GM23248 (cell line): ENCODE results near the gene EN1. TPM values are rescaled to one million over a fixed set of nuclear protein-coding genes. Genes with fewer than 3 reads are reported as not detected.

Experiments
- DNase-seq: peaks from one replicate; pipeline ENCODE4 v3.0.0-alpha.2; 2015
- H2AFZ ChIP-seq: fragments of 200-600 bp; sonication (generic); 2 replicates; pipeline ENCODE4 v1.6.1; 2016; ENCODE audit warnings: antibody characterized with exemption
- H3F3A ChIP-seq: fragments of 200-600 bp; sonication (generic); 2 replicates; pipeline ENCODE4 v1.6.1; 2016; ENCODE audit warnings: mild to moderate bottlenecking, antibody characterized with exemption, mixed run types; ENCODE audit not compliant: insufficient read depth
- H3K27ac ChIP-seq: fragments of 200-600 bp; sonication (generic); 2 replicates; pipeline ENCODE4 v1.5.1; 2016; ENCODE audit warnings: mild to moderate bottlenecking
- H3K27me3 ChIP-seq: fragments of 200-600 bp; sonication (generic); replicated peaks from 2 replicates; pipeline ENCODE4 v1.6.1; 2016; ENCODE audit warnings: mild to moderate bottlenecking; ENCODE audit not compliant: insufficient read depth
- H3K36me3 ChIP-seq: fragments of 200-600 bp; sonication (generic); 2 replicates; pipeline ENCODE4 v1.6.1; 2016; ENCODE audit warnings: low read depth, mild to moderate bottlenecking
- H3K4me1 ChIP-seq: fragments of 200-600 bp; sonication (generic); 2 replicates; pipeline ENCODE4 v1.6.1; 2016; ENCODE audit warnings: mild to moderate bottlenecking; ENCODE audit not compliant: insufficient read depth
- H3K4me2 ChIP-seq: fragments of 200-600 bp; sonication (generic); one replicate; pipeline ENCODE4 v1.6.1; 2016; ENCODE audit warnings: mild to moderate bottlenecking; ENCODE audit not compliant: unreplicated experiment
- H3K4me3 ChIP-seq: fragments of 200-600 bp; sonication (generic); 2 replicates; pipeline ENCODE4 v1.5.1; 2016; ENCODE audit warnings: mild to moderate bottlenecking
- H3K79me2 ChIP-seq: fragments of 200-600 bp; sonication (generic); 2 replicates; pipeline ENCODE4 v1.6.1; 2016; ENCODE audit warnings: mild to moderate bottlenecking; ENCODE audit not compliant: insufficient read depth
- H3K9ac ChIP-seq: fragments of 200-600 bp; sonication (generic); 2 replicates; pipeline ENCODE4 v1.6.1; 2016; ENCODE audit warnings: mild to moderate bottlenecking
- H3K9me2 ChIP-seq: fragments of 200-600 bp; sonication (generic); 2 replicates; pipeline ENCODE4 v1.6.1; 2016; ENCODE audit warnings: mixed run types, mild to moderate bottlenecking, moderate library complexity; ENCODE audit not compliant: insufficient read depth
- H3K9me3 ChIP-seq: fragments of 200-600 bp; sonication (generic); one replicate; pipeline ENCODE4 v1.6.1; 2017; ENCODE audit warnings: low read depth
- H4K20me1 ChIP-seq: fragments of 200-600 bp; sonication (generic); 2 replicates; pipeline ENCODE4 v1.6.0; 2016; ENCODE audit not compliant: insufficient read depth
- EZH2 ChIP-seq: fragments of 200-600 bp; sonication (generic); IDR thresholded peaks from 2 replicates; pipeline ENCODE4 v1.6.1; 2018; ENCODE audit warnings: antibody characterized with exemption, mild to moderate bottlenecking; ENCODE audit not compliant: insufficient read depth, poor library complexity, severe bottlenecking
- EZH2phosphoT487 ChIP-seq: fragments of 200-600 bp; sonication (generic); IDR thresholded peaks from 2 replicates; pipeline ENCODE4 v1.6.1; 2018; ENCODE audit warnings: antibody characterized with exemption, moderate library complexity, mild to moderate bottlenecking, low read depth; ENCODE audit not compliant: insufficient read depth
- WGBS, 2 experiments: methylation state at CpG; one replicate each; pipeline ENCODE4 v1.1.6; 2015 to 2017; ENCODE audit warnings: low lambda C conversion rate in 2 of 2, low coverage in 1 of 2; ENCODE audit errors: missing lambda C conversion rate in 2 of 2; 5-methylcytosine and 5-hydroxymethylcytosine counted together
- in situ Hi-C: fragments of 300-500 bp; cut with MboI; formaldehyde crosslinking; loops from 2 replicates; pipeline ENCODE4 v1.15.0; 2020
- polyA plus RNA-seq: library from polyadenylated mRNA; unstranded; fragments of >200 nt; fragmentation: Nextera tagmentation; extraction: Ambion mirVana; gene quantifications from 2 replicates; pipeline ENCODE4 v1.2.1, GENCODE V29; 2016
- total RNA-seq: library from RNA; depleted of rRNA; stranded (reverse); fragments of >200 nt; shearing (Covaris generic); gene quantifications from 2 replicates; pipeline ENCODE4 v1.2.3, GENCODE V29; 2014

The EN1 gene
- total and polyA plus RNA-seq, 2 experiments from 2014 or later: 4.1 to 9.1 TPM

DNA sequence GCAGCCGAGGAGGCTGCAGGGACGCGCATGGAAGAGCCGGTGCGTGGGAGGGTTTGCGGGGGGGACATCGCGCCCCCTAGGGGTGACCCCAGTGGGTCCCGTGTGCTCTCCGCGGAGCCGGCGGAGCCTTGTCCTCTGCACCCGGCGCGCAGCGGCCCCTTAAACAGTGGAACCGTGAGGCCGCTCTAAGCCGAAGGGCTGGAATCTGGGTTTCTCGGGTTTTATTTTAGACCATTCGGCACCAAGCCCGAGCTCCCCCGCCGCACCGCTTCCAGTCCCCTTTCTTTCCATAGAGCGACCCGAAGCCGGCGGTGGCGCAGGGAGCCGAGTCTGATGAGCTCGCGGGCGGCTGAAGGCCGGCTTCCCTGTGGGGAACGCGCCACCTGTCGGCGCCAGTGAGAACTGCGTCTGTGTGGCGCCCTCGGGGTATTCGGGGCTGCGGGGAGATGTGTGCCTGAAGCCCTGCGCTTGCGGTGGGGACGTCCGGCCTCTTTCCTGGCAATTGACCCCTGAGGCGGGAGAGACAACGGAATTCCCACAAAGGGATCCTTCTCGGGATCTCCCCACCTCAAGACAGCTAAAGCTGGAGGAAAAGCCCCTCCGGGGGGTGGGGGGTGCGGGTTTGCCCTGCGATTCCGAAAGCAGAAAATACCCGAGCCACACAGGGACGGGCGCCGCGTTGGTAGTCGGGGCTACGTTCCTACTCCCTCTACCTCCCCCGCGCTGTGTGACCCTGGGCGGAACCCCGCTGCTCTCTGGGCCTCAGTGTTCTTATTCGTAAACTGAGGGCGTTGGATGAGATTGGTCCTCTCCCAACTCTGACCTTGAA, 8.2 kb upstream of the EN1 start:
- H4K20me1 ChIP-seq: no peaks in the 10 kb centered on the region
- H3K9ac ChIP-seq: peak overlapping the region; percentile 53
- peak overlapping the region; percentile 78 for H3K4me2 ChIP-seq
- peak overlapping the region; percentile 73 for H3K4me3 ChIP-seq
- 0 out of 2 replicates have a peak, but pooled peaks cover 4% of the 10 kb centered on the region for H3K4me1 ChIP-seq
- peak; percentile 94 for DNase-seq
- TF ChIP-seq EZH2 (no peak), EZH2phosphoT487 (no peak)
- peaks cover 18% of the 10 kb centered on the region for H3K27me3 ChIP-seq
- H2AFZ ChIP-seq: peak overlapping the region; percentile 72
- peak overlapping the region; percentile 27; the same call in 1 of the 2 replicates for H3K27ac ChIP-seq
- no peaks in the 10 kb centered on the region for H3K36me3 ChIP-seq
- H3K9me3 ChIP-seq: no peaks in the 10 kb centered on the region
- no peaks in the 10 kb centered on the region for H3K79me2 ChIP-seq
- in situ Hi-C loops: loop anchor here (25.0 kb wide), 1 partner anchor 293 kb away; no protein-coding TSS in a partner anchor
- H3F3A ChIP-seq: no peaks in the 10 kb centered on the region
- 9 to 10% methylated on average over 61 of the region's 69 CpGs for WGBS, 2 experiments
- no peaks in the 10 kb centered on the region for H3K9me2 ChIP-seq

DNA sequence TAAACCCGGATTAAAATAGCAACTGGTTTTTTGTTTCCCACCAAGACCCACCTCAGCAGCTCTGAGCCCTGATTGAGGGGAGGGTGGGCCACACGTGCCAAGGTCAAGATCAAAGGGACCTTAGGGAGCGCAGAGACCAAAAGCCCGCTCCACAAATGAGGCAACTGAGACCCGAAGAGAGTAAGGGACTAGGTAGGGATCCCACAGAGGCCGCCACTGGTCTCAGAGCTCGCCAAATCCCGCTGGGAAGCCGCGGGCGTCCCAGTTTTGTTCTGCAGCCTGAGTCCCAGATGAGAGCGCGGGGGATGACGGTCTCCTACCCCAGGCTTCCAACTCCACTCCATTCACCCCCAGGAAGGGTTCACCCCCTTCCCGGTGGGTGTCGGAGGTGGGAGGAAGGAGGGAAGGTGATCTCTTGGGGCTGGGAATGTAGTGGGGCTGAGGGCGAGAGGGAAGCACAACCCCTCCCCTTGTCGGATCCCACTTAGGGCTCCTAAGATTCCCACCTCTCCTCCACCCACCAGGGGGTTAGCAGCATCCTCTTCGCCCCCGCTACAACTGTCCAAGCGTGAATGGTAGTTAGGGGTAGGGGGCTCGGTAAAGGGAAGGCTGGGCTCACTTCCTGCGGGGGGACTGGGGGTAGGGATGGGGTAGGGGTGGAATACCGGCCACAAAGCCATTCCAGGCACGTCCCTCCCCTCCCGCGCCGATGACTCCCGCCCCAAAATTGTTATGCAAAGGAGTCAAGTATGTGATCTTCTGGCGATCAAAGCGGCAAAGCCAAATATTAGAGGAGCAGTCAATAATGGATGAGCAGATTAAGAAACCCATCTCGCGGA, 7.3 kb upstream of the EN1 start:
- in situ Hi-C loops: loop anchor here (25.0 kb wide), 1 partner anchor 292 kb away; no protein-coding TSS in a partner anchor
- Histone ChIP-seq H3K27me3 (peaks cover 18% of the 10 kb centered on the region), H2AFZ (peak overlapping the region; percentile 72), H3K4me2 (peak overlapping the region; percentile 78), H4K20me1 (no peaks in the 10 kb centered on the region), H3K9me2 (no peaks in the 10 kb centered on the region), H3F3A (no peaks in the 10 kb centered on the region), H3K27ac (no peak overlapping the region), H3K9ac (peak overlapping the region; percentile 53), H3K4me3 (peak overlapping the region; percentile 73), H3K36me3 (no peaks in the 10 kb centered on the region), H3K9me3 (no peaks in the 10 kb centered on the region), H3K79me2 (no peaks in the 10 kb centered on the region), H3K4me1 (0 out of 2 replicates have a peak, but pooled peaks cover 4% of the 10 kb centered on the region)
- TF ChIP-seq EZH2 (no peak), EZH2phosphoT487 (no peak)
- DNase-seq: no peak
- WGBS, 2 experiments: 66 to 74% methylated on average over 27 to 33 of the region's 33 CpGs

DNA sequence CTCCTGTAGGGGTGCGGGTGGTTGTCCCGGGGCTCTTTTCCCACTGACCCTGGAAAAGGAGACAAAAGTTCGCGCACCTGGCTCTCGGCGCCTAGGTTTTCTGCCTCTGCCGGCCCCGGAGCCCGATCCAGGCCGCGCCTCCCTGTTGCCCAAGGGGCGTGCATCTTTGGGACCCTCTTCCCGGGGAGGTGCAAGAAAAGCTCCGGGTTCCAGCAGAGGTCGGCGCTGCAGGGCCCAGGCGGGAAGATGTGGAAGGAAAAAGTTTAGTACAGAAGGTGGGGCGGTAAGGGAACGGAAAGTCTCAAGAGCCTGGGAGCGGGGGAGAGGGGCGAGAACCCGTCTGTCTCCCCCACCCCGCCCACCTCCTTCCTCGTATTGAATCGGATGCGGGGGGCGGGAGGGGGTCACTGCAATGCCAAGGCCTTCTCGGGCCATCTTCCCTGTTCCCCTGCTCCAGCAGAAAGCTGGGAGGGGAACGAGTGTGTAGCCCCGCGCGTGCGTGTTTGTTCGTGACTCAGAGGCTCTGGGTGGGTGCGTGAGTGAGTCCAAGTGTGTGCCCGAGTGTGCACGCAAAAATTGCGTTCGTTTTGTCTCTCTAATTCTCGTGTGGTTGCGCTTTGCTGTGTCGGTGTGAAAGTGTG, 6.3 kb upstream of the EN1 start:
- no peak overlapping the region for H3K27ac ChIP-seq
- 0 out of 2 replicates have a peak, but pooled peaks cover 4% of the 10 kb centered on the region for H3K4me1 ChIP-seq
- H3K9ac ChIP-seq: no peak overlapping the region
- DNase-seq: no peak
- H3K36me3 ChIP-seq: no peaks in the 10 kb centered on the region
- H3F3A ChIP-seq: no peaks in the 10 kb centered on the region
- H3K9me3 ChIP-seq: no peaks in the 10 kb centered on the region
- H4K20me1 ChIP-seq: no peaks in the 10 kb centered on the region
- H3K4me3 ChIP-seq: no peak overlapping the region
- no peak for TF ChIP-seq EZH2
- 86 to 88% methylated on average over 39 to 42 of the region's 42 CpGs for WGBS, 2 experiments
- in situ Hi-C loops: loop anchor here (25.0 kb wide), 1 partner anchor 291 kb away; no protein-coding TSS in a partner anchor
- H3K4me2 ChIP-seq: no peak overlapping the region
- no peak overlapping the region for H2AFZ ChIP-seq
- H3K9me2 ChIP-seq: no peaks in the 10 kb centered on the region
- no peaks in the 10 kb centered on the region for H3K79me2 ChIP-seq
- H3K27me3 ChIP-seq: peaks cover 18% of the 10 kb centered on the region

DNA sequence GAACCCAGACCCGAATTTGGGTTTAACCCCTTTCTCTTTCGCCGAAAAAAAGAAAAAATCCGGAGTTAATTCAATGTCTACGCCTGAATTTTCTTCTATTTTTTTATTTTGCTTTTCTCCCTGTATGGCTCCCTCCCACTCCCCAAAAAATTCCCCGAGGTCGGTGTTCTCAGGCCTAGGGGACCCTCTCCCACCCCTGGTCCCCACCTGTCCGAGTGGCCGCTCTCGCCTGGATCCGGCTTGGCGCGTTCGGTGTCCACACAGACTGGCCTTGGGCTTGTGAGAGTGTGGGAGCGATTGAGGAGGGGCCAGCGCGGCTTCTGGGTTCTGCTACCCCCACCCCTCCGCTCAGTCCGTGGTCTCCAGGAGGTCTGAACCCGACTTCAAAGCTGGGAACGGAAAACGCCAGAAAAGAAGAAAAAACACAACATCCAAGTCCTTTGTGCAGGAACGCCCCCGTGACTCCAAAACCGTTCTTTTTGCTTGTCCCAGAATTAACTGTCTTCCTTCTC, 5.7 kb upstream of the EN1 start:
- Histone ChIP-seq H3K79me2 (no peaks in the 10 kb centered on the region), H3F3A (no peaks in the 10 kb centered on the region), H4K20me1 (no peaks in the 10 kb centered on the region), H3K4me1 (0 out of 2 replicates have a peak, but pooled peaks cover 4% of the 10 kb centered on the region), H3K4me2 (no peak overlapping the region), H3K27ac (no peak overlapping the region), H3K9ac (no peak overlapping the region), H3K9me3 (no peaks in the 10 kb centered on the region), H3K27me3 (peaks cover 18% of the 10 kb centered on the region), H3K36me3 (no peaks in the 10 kb centered on the region), H3K4me3 (no peak overlapping the region), H3K9me2 (no peaks in the 10 kb centered on the region), H2AFZ (no peak overlapping the region)
- 89 to 93% methylated on average over 24 to 25 of the region's 25 CpGs for WGBS, 2 experiments
- TF ChIP-seq EZH2: no peak
- TF ChIP-seq EZH2phosphoT487: no peak
- no peak for DNase-seq
- in situ Hi-C loops: loop anchor here (25.0 kb wide), 1 partner anchor 291 kb away; no protein-coding TSS in a partner anchor
